GM10266 (cell line): ENCODE results near the gene FAAP100.

Experiments used
- DNase-seq: peaks from one replicate; pipeline ENCODE4 v3.0.0; 2012; ENCODE audit errors: extremely low spot score
- TF ChIP-seq, protein P1 (sequence below): IDR thresholded peaks from 2 replicates; pipeline ENCODE4 v1.5.1; 2012; ENCODE audit warnings: mild to moderate bottlenecking, low read depth; ENCODE audit not compliant: control insufficient read depth, insufficient read depth; ENCODE audit errors: missing control alignments

FAAP100 gene

DNA sequence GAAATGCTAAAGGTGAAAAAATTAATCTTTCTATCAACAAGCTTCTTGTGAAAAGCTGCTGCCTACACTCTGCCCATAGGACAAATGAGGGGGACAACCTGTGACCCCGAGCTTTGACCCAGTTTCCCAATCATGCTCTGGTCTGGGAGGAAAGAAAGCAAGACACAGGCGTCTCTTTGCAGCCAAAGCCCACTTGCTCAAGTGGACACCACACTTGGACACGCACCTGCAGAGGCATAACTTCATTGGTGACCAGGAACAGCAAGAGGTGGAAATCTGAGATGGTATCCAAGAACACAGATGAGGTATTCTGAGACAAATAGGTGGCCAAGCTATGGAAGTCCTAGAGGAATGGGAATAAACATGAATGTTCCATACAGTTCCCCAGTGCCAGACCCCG, 15.0 kb upstream of the FAAP100 start:
- DNase-seq = no peak
- TF ChIP-seq, protein P1, sequence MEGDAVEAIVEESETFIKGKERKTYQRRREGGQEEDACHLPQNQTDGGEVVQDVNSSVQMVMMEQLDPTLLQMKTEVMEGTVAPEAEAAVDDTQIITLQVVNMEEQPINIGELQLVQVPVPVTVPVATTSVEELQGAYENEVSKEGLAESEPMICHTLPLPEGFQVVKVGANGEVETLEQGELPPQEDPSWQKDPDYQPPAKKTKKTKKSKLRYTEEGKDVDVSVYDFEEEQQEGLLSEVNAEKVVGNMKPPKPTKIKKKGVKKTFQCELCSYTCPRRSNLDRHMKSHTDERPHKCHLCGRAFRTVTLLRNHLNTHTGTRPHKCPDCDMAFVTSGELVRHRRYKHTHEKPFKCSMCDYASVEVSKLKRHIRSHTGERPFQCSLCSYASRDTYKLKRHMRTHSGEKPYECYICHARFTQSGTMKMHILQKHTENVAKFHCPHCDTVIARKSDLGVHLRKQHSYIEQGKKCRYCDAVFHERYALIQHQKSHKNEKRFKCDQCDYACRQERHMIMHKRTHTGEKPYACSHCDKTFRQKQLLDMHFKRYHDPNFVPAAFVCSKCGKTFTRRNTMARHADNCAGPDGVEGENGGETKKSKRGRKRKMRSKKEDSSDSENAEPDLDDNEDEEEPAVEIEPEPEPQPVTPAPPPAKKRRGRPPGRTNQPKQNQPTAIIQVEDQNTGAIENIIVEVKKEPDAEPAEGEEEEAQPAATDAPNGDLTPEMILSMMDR = no peak

DNA sequence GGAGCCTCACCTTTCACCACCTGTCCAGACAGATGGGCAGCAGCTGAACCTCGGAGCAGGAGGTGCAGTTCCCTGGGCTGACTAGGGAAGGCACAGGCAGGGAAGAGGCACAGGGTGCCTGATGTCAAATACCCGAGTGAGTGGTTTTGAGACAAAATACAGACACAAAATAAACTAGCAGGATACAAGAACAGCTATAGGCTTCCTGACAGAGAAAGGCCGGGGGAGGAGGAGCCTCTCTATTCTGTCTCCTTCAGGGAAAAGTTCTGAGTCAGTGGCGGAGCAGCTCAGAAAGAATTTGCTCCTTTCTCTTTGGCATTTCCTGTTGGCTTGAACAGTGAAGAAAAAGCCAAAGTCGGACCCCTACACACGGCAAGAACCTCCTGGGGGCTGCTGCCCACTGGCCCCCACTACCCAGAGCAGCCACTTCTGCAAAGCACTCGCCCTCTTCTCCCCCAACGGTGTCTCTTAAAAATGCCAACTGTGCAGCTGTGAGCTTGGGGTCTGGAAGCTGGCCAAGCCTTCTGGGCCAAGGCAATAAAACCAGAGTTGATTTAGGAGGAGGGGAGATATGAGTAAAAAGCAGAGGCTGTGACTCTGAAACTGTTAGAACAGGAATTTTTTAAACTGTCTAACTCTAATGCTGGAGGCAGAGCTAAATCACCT, 14.4 kb upstream of the FAAP100 start:
- no peak for DNase-seq
- TF ChIP-seq, protein P1 = no peak

DNA sequence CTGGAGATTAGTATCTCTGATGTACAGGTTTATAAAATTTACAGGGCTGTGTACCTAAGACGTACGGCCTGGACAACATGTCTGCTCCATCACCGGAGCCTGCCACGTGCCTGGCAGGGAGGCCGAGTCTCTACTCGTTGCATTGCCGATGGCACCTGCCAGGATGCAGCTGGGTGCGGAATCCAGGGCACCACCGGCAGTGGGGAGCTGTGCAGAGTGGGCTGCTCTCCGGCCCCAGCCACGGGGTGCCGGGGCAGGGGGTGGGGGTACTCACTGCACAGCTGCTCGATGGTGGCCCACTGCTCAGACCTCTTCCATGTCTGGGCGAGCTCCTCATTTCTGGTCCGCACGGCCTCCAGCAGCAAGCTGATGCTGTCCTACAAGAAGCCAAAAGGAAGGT, 13.1 kb upstream of the FAAP100 start:
- TF ChIP-seq, protein P1 = no peak
- no peak for DNase-seq

DNA sequence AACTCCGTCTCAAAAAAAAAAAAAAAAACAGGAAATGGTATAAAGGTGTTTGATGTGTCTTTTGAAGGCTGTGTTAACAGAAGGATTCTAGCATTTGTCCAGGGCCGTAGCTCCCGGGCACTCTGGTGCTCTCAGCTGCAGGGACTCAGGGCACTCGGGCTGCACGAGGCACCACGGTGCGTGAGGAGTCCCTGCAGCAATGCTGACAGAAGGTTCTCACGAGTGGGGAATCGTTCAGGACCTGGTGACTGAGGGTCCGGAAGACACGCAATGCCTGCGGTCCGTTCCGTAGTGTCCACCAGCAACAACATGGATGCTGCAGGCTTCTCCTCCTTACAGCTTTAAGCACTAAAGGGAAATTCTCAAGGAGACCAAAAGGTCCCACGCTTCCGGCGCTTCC, 12.6 kb upstream of the FAAP100 start:
- DNase-seq = no peak
- TF ChIP-seq, protein P1 = no peak

DNA sequence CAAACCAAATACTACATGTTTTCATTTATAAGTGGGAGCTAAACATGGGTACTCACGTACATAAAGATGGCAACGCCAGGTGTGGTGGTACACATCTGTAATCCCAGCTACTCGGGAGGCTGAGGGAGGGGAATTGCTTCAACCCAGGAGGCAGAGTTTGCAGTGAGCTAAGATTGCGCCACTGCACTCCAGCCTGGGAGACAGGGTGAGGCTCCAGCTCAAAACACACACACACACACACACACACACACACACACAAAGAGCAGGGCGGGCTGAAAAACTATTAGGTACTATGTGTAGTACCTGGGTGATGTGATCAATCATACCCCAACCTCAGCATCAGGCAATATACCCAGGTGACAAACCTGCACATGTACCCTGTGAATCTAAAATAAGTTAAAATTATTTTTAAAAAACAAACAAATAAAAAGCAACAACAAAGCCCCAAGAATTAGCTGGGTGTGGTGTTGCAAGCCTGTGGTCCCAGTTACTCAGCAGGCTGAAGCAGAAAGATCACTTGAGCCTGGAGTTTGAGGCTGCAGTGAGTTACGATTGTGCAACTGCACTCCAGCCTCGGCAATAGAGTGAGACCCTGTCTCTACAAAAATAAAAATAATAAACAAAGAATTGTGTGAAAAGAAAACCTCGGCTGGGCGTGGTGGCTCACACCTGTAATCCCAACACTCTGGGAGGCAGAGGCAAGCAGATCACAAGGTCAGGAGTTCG, 11.9 kb upstream of the FAAP100 start:
- TF ChIP-seq, protein P1 = no peak
- DNase-seq = no peak

DNA sequence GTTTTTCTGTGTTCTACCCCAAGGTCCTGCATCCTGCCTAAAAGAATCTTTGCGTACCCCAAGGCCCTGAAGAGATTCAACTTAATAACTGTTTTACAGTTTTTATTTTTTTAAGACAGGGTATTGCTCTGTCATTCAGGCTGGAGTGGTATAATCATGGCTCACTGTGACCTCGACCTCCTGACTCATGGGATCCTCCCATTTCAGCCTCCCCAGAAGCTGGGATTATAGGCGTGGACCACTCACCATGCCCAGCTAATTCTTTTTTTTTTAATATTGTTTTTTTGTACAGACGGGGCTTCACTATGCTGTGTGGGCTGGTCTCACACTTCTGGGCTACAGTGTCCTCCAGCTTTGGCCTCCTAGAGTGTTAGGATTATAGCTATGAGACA, 9.3 kb upstream of the FAAP100 start:
- TF ChIP-seq, protein P1 = no peak
- no peak for DNase-seq

DNA sequence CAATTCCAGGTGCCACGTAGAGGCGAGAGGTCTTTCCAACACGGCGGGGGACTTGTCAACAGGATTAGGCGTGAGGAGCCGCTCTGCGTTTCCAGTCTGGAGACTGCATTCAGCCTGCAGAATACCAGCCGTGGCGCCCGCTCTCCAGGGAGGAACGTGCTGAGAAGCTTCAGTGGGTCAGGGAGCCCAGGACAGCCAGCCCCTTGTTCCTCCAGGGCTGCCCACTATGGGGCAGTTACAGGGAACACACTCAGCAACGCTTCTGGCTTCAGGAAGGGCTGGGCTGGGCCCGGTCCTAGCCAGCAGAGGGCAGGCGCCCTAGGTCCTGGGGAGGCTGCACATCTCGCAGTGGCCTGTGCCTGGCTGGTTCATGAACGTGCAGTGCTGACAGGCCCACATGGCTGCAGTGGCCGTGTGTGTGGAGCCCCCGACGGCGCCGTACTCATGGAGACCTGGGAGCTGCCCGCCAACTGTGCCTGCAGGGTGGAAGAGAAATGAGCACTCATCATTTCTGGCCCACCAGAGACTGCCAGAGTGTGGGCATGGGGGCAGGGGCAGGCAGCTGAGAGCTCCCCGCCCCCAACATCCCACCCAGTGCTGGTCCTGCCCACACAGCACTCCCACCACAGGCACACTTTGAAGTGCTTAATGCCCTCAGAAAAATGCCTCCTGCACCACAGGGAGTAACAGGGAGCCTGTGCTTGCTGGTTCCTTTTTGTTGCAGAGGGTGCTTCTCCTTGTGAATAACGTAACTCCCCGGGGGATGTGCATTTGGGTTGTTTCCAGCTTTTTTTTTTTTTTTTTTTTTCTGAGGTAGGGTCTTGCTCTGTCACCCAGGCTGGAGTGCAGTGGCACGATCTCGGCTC, 7.0 kb upstream of the FAAP100 start:
- TF ChIP-seq, protein P1 = no peak
- DNase-seq = no peak
